A673 (cell line): ENCODE results near the gene ZNF277. TPM values are rescaled to one million over a fixed set of nuclear protein-coding genes. Genes with fewer than 3 reads are reported as not detected.

ENCODE experiments used
- BruUV-seq: library from RNA; stranded (reverse); fragments of 400-500 nt; replicated peaks from 2 replicates; lab custom pipeline; 2021; lab: Mats Ljungman, UMichigan
- CTCF ChIA-PET: fragments of 300-600 bp; sonication (Branson Sonifier 250); formaldehyde crosslinking; loops from one replicate; lab custom pipeline; 2022; ENCODE audit warnings: antibody characterized with exemption; lab: Charles Lee
- POLR2A ChIA-PET: fragments of 300-600 bp; sonication (Branson Sonifier 250); formaldehyde crosslinking; loops from one replicate; lab custom pipeline; 2022; ENCODE audit warnings: antibody characterized with exemption; ENCODE audit not compliant: low non-redundant PET; lab: Charles Lee
- DNase-seq: peaks from one replicate; pipeline ENCODE4 v3.0.0-alpha.2; 2015; ENCODE audit warnings: low spot score
- H3K27ac ChIP-seq: fragments of 200-600 bp; sonication (generic); 2 replicates; pipeline ENCODE4 v1.5.1; 2016; ENCODE audit warnings: mixed run types, low read depth, mild to moderate bottlenecking, mixed read lengths, antibody characterized with exemption, low read length; ENCODE audit not compliant: poor library complexity, severe bottlenecking
- H3K27me3 ChIP-seq: fragments of 200-600 bp; sonication (generic); replicated peaks from 2 replicates; pipeline ENCODE4 v1.6.1; 2017; ENCODE audit warnings: mixed run types, low read depth, mild to moderate bottlenecking, mixed read lengths, antibody characterized with exemption, low read length; ENCODE audit not compliant: insufficient read depth, poor library complexity
- H3K36me3 ChIP-seq: fragments of 200-600 bp; sonication (generic); 2 replicates; pipeline ENCODE4 v1.6.1; 2016; ENCODE audit warnings: mixed run types, mild to moderate bottlenecking, mixed read lengths, antibody characterized with exemption, low read length; ENCODE audit not compliant: insufficient read depth, poor library complexity, severe bottlenecking
- H3K4me1 ChIP-seq: fragments of 200-600 bp; sonication (generic); 2 replicates; pipeline ENCODE4 v1.6.1; 2017; ENCODE audit warnings: mixed run types, mild to moderate bottlenecking, mixed read lengths, antibody characterized with exemption, low read length; ENCODE audit not compliant: insufficient read depth, poor library complexity, severe bottlenecking
- H3K4me3 ChIP-seq: fragments of 200-600 bp; sonication (generic); 2 replicates; pipeline ENCODE4 v1.5.1; 2016; ENCODE audit warnings: low read depth, mixed run types, mild to moderate bottlenecking, mixed read lengths, low read length; ENCODE audit not compliant: poor library complexity, severe bottlenecking
- H3K9me3 ChIP-seq: fragments of 200-600 bp; sonication (generic); 2 replicates; pipeline ENCODE4 v1.6.1; 2016; ENCODE audit warnings: mixed run types, low read depth, mild to moderate bottlenecking, mixed read lengths, antibody characterized with exemption, low read length; ENCODE audit not compliant: poor library complexity, severe bottlenecking
- CTCF ChIP-seq: fragments of 300-800, 200-600 bp; sonication (generic); conservative IDR thresholded peaks from 2 replicates; pipeline ENCODE4 v1.5.1; 2017; ENCODE audit warnings: low read depth, mild to moderate bottlenecking, antibody characterized with exemption, low read length, moderate library complexity, mixed read lengths
- EZH2 ChIP-seq: fragments of 200-600 bp; sonication (generic); IDR thresholded peaks from 2 replicates; pipeline ENCODE4 v1.6.1; 2017; ENCODE audit warnings: borderline replicate concordance, low read depth, mild to moderate bottlenecking, mixed read lengths, antibody characterized with exemption, low read length; ENCODE audit not compliant: poor library complexity, severe bottlenecking
- intact Hi-C: fragments of 100-400 bp; cut with micrococcal nuclease; formaldehyde crosslinking; loops from one replicate; pipeline ENCODE4 v1.10.0; 2022; ENCODE audit not compliant: unreplicated experiment
- total RNA-seq: library from RNA; stranded (reverse); gene quantifications from 2 replicates; pipeline ENCODE4 v1.2.3, GENCODE V29; 2021

The ZNF277 gene
- total RNA-seq, 1 experiment from 2014 or later, result 17.7 TPM

- ChIA-PET POLR2A (no interaction called here), CTCF (no interaction called here)
- H3K9me3 ChIP-seq, result peaks cover 4% of the 10 kb centered on the region
- no peaks in the 10 kb centered on the region for H3K27me3 ChIP-seq
- H3K36me3 ChIP-seq, result no peaks in the 10 kb centered on the region
- DNase-seq, result no peak
- BruUV-seq, result no TSS peak
- TF ChIP-seq EZH2, result no peak
- TF ChIP-seq CTCF, result no peak
- no peak overlapping the region for H3K4me3 ChIP-seq
- intact Hi-C loops, result no loop called here
- no peaks in the 10 kb centered on the region for H3K4me1 ChIP-seq
- no peak overlapping the region for H3K27ac ChIP-seq
Measured at GRCh38 chr7:112360681-112361080, 154.2 kb downstream of the ZNF277 start.

GRCh38 chr7:112361154-112361553, 154.7 kb downstream of the ZNF277 start:
- BruUV-seq, result no TSS peak
- Histone ChIP-seq H3K27ac (no peak overlapping the region), H3K27me3 (no peaks in the 10 kb centered on the region), H3K36me3 (no peaks in the 10 kb centered on the region), H3K9me3 (peaks cover 4% of the 10 kb centered on the region), H3K4me1 (no peaks in the 10 kb centered on the region), H3K4me3 (no peak overlapping the region)
- TF ChIP-seq CTCF (no peak), EZH2 (no peak)
- ChIA-PET POLR2A (no interaction called here), CTCF (no interaction called here)
- intact Hi-C loops, result no loop called here
- no peak for DNase-seq

- intact Hi-C loops, result no loop called here
- Histone ChIP-seq H3K9me3 (peaks cover 4% of the 10 kb centered on the region), H3K4me1 (no peaks in the 10 kb centered on the region), H3K27ac (no peak overlapping the region), H3K27me3 (no peaks in the 10 kb centered on the region), H3K36me3 (no peaks in the 10 kb centered on the region), H3K4me3 (no peak overlapping the region)
- BruUV-seq, result no TSS peak
- ChIA-PET CTCF (no interaction called here), POLR2A (no interaction called here)
- no peak for DNase-seq
- TF ChIP-seq EZH2 (no peak), CTCF (no peak)
Measured at GRCh38 chr7:112362053-112362650, 155.7 kb downstream of the ZNF277 start.
